Measurements from ENCODE around the gene WDR47.
A peak's percentile ranks its signal among the peaks of the same experiment; 100 is the strongest.
"Not testable (repeated sequence)": the region's sequence is repeated elsewhere in the genome, so short reads cannot be mapped to it uniquely, and the experiment has no call there.

Gene WDR47

GRCh38 chr1:109052145-109052544, 10.2 kb upstream of the WDR47 start:
- not testable (repeated sequence) for DNase-seq (ENCODE audit: low read depth)

- no peak for DNase-seq (ENCODE audit: low read depth)
These were observed 8.5 kb upstream of the WDR47 start for GRCh38 chr1:109050228-109050995.

DNA sequence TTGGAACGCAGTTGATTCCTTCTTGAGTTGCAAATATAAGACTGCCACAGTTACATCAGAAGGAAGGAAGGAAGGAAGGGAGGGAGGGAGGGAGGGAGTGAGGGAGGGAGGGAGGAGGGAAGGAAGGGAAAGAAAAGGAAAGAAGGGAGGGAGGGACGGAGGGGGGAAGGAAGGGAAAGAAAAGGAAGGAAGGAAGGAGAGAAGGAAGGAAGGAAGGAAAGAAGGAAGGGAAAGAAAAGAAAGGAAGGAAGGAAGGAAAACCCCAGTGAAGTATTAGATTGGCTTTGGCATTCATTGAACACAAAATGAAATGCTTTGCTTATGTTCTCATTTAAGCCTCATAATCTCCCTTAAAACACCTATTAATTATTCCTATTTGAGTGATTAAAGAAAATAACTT, 6.4 kb upstream of the WDR47 start:
- DNase-seq (ENCODE audit: low read depth) = no peak

DNA sequence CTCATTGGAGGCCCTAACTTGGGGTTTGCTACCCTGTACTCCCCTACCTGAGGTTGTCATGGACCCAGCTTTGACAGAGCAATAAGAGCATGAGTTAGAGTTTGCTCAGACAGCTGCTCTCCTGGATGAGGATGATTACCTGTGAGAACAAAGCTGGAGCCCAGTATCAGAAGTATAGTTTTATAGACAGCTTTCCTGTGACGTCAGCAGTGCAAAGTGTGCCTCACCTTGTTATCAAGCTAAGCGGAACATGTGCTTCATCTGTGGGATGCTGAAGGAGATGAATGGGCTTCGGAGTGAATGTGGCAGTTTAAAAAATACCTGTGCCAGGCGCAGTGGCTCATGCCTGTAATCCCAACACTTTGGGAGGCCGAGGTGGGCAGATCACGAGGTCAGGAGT, 5.4 kb upstream of the WDR47 start:
- DNase-seq (ENCODE audit: low read depth) = no peak

- DNase-seq (ENCODE audit: low read depth) = no peak
These were observed 4.8 kb upstream of the WDR47 start for GRCh38 chr1:109046671-109047070.

- no peak for DNase-seq (ENCODE audit: low read depth)
These were observed 3.7 kb upstream of the WDR47 start for GRCh38 chr1:109045595-109045994.

DNA sequence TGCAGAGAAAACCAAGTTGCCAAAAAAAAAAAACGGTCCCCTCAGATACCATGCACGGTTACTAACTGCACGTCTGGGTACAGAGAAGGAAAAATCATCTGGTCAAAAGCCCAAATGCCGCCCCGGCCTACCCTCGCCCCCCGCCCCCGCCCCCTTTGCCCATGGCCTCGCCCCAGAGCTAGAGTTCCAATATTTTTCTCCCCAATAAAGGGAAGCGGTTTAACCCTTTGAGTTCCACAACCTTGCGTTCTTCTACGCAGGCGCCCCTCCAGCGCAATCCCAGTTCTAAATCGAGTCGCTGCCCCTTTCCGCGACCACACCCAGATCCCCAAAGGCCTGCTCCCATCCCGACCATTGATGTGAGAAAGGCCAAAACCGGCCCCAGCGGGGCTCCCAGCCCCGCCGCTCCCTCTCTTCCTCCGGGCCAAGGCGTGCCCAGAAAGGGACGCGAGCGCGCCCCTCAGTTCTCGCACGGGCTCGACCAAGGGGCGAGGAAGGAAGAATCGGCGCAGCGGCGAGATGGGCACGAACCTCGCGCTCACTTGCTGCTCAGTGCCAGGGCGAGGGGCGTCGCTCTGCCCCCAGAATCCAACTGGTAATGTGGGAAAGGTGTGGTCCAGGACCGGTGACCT, 797 bp downstream of the WDR47 start:
- no peak for DNase-seq (ENCODE audit: low read depth)

- no peak for DNase-seq (ENCODE audit: low read depth)
These were observed 1.3 kb downstream of the WDR47 start for GRCh38 chr1:109040627-109040988.

DNA sequence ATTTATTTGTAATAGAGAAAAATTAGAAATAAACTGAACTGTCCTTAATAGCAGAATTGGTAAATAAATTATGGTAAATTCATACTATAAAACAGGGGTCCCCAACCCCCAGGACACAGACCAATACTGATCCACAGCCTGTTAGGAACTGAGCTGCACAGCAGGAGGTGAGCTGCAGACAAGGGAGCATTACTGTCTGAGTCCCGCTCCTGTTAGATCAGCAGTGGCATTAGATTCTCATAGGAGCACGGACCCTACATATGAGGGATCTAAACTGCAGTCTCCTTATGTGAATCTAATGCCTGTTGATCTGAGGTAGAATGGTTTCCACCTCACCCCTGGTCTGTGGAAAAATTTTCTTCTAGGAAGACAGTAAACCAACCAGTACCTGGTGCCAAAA, 7.5 kb downstream of the WDR47 start:
- no peak for DNase-seq (ENCODE audit: low read depth)

DNA sequence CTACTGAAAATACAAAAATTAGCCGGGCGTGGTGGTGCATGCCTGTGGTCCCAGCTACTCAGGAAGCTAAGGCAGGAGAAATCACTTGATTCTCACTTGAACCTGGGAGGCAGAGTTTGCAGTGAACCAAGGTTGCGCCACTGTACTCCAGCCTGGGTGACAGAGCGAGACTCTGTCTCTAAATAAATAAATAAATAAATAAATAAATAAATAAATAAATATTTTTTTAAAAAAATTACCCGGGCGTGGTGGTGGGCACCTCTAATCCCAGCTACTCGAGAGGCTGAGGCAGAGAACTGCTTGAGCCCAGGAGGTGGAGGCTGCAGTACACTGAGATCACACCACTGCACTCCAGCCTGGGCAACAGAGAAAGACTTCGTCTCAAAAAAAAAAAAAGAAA, 12.4 kb downstream of the WDR47 start:
- not testable (repeated sequence) for DNase-seq (ENCODE audit: low read depth)

DNA sequence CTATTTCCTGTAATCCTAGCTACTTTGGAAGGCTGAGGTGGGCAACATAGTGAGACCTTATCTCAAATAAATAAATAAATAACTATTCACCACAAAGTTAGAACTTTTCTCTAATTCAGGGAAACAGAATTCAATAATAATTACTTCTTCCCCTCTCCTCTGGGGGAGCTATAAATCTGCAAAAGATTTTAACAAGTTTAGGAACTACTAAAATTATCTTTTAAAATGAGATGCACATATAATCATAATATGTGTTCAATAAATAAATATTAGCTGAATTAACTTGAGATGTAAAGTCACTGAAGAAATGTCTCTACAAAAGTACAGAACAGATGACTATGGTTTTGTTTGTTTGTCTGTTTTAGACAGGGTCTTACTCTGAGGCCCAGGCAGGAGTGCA, 14.1 kb downstream of the WDR47 start:
- no peak for DNase-seq (ENCODE audit: low read depth)

DNA sequence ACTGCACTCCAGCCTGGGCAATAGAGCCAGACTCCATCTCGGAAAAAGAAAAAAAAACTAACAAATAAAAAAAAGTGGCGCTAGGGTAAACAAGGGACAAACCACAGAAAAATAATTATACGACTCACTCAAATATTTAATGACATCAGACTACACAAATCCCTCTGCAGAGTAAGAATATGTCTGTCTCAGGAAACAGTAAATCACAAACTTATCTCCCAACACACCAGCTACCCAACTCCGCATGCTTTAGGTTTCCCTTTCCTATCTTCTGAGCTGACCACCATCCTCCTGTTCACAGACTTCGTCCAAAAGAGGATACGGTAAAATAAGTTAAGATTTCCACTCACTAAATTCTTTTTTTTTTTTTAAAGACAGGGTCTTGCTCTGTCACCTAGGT, 16.2 kb downstream of the WDR47 start:
- no peak for DNase-seq (ENCODE audit: low read depth)

- DNase-seq (ENCODE audit: low read depth) = no peak
These were observed 17.3 kb downstream of the WDR47 start for GRCh38 chr1:109024646-109025045.

DNA sequence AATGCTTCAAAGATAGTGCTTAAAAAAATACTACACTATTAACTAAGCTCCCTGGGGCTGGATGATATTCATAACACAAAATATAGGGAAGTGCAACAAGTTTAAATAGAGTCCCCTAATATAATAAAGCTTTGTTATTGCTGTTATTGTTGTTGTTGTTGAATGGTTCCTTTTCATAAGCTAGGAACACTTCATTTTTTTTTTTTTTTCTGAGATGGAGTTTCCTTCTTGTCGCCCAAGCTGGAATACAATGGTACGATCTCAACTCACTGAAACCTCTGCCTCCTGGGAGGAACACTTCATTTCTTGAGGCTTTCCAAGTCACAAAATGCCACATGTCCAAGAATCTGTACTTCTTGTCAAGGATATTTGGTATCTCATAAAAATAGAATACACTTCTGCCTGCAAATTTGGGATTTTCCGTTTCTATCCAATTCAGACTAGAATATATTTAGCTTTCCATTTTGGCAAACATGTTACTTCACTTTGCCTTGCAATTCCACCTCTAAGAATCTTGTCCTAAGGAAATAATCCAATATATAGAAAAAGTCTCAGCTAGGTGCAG, 21.1 kb downstream of the WDR47 start:
- no peak for DNase-seq (ENCODE audit: low read depth)

- DNase-seq (ENCODE audit: low read depth) = not testable (repeated sequence)
These were observed 24.2 kb downstream of the WDR47 start for GRCh38 chr1:109017719-109018118.

DNA sequence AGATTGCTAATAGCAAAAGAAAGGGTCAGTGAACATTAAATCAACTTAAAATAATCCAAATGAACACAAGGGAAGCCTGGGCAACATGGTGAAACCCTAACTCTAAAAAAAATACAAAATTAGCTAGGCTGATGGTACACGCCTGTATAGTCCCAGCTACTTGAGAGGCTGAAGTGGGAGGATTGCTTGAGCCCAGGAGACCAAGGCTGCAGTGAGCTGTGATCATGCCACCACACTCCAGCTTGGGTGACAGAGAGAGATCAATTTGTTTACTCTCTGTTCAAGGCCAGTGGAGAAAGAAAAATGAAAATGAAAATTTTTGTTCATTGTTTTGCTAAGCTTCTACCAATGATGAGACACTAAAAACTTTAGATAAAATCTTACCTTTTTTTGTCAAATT, 24.8 kb downstream of the WDR47 start:
- DNase-seq (ENCODE audit: low read depth) = no peak

DNA sequence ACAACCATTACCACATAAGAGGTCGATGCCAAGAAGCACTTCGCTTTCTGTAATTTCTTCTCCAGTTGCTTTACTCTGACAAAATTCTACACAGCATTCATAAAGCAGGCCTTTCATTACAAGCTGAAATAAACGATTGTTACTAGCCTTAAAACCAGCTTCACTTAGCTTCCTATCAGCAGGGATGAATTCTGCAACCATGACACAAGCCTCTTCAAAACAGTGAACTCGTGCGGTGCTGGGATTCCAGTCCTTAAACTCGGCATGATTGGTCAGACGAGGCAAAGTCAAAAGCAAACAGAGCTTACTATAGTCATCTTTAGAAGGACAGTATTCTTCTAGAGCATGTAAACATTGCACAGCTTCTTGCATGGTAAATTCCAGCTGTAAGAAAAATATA, 30.6 kb downstream of the WDR47 start:
- DNase-seq (ENCODE audit: low read depth) = no peak

- not testable (repeated sequence) for DNase-seq (ENCODE audit: low read depth)
These were observed 45.3 kb downstream of the WDR47 start for GRCh38 chr1:108996622-108997021.

DNA sequence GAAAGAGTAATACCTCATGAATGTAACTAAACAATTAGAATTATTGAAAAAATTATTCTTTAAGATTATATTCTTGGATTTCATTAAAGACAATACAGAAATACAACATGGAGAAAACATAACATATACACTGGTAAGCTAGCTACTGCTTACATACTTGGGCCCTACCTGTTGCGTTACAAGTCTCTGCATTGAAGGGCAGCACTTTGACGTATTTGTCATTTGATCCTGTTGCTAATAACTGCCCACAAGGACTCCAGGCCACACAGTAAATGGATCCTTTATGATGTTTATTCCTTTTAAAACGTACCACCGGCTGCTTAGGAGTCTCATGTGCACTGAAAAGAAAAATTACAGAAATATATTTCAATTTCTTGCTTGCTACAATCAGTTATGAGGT, 58.8 kb downstream of the WDR47 start:
- DNase-seq (ENCODE audit: low read depth) = no peak

GRCh38 chr1:108976658-108977057, 65.2 kb downstream of the WDR47 start:
- DNase-seq (ENCODE audit: low read depth) = no peak

- no peak for DNase-seq (ENCODE audit: low read depth)
These were observed 69.0 kb downstream of the WDR47 start for GRCh38 chr1:108972951-108973350.

DNA sequence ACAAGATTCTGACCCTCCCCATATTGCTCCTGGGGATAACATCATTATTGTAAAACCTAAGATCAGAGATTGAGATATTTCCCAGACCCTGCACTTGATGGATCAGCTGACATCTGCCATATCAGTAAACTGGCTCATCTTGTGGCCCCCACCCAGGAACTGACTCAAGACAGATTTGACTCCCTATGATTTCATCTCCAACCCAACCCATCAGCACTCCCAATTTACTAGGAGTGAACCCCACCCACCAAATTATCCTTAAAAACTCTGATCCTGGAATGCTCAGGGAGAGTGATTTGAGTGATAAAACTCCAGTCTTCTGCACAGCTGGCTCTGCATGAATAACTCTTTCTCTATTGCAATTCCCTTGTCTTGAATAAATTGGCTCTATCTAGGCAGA, 72.6 kb downstream of the WDR47 start:
- DNase-seq (ENCODE audit: low read depth) = no peak

- peak; percentile 87 for DNase-seq (ENCODE audit: low read depth)
These were observed 78.7 kb downstream of the WDR47 start, which contains the start of gene CLCC1 for GRCh38 chr1:108963052-108963686. Gene CLCC1 (minus strand): TSS chr1:108963484. CDS start chr1:108950437, 13,047 bp downstream.
